Gastrocnemius medialis (tissue), 4 donors: ENCODE results near the gene CFAP210.

Experiments
- POLR2A ChIP-seq, 2 donors: fragments of 450-650 bp; IDR thresholded peaks; one replicate each; pipeline ENCODE4 v1.6.1; 2017; ENCODE audit warnings: antibody characterized with exemption in 2 of 2, mild to moderate bottlenecking in 2 of 2, moderate library complexity in 2 of 2
- TF ChIP-seq, protein P1 (sequence below), 5 experiments: fragments of 450-650 bp in 3 of 5; fragments of 200-600 bp in 2 of 5; sonication (generic) in 2 of 5; IDR thresholded peaks in 4 of 5; conservative IDR thresholded peaks in 1 of 5; 1 replicate in 4 of 5; 2 replicates in 1 of 5; pipeline ENCODE4 v1.5.1; 2016 to 2019; ENCODE audit warnings: antibody characterized with exemption in 5 of 5, mild to moderate bottlenecking in 3 of 5, moderate library complexity in 3 of 5

DNA sequence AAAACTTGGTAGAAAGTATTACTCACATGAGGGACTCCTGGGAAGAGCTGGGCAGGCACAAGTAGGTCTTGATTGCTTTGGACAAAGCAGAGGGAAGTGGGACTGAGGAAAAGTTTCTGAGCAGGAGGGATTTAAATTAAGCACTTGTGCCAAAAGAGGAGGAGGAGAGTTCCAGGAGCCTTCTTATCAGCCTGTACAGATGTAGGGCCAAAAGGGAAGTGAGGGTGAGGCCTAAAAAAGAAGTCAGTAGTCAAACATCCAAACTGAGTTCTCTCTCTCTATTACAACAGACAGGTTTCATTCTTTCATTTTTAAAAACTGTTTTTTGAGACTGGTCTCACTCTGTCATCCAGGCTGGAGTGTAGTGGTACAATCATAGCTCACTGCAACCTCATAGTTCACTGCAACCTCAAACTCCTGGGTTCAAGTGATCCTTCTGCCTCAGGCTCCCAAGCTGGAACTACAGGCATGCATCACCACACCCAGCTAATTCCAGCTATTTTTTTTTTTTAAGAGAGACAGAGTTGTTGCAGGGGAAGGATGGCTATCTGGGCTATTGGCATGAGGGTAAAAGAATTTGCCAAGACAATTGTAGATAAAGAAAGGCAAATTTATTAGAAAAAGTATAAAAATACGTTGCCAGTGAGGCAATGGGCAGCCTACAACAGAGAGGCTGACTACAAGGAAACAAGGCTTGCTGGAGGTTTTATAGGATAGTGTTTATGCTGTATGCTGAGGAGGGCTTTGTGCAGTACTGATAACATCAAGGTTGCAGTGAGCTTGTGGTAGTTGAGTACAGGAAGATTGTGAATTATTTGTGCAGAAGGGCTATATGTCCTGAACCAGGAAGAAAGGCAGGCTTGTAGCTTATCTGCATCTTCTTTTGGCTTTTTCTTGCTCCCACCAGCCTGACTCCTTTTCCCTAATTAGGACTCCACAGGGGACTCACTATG is 29.0 kb downstream of the CFAP210 start:
- no peak for TF ChIP-seq POLR2A (IDR thresholded peaks at IDR 0.05)
- TF ChIP-seq, protein P1, sequence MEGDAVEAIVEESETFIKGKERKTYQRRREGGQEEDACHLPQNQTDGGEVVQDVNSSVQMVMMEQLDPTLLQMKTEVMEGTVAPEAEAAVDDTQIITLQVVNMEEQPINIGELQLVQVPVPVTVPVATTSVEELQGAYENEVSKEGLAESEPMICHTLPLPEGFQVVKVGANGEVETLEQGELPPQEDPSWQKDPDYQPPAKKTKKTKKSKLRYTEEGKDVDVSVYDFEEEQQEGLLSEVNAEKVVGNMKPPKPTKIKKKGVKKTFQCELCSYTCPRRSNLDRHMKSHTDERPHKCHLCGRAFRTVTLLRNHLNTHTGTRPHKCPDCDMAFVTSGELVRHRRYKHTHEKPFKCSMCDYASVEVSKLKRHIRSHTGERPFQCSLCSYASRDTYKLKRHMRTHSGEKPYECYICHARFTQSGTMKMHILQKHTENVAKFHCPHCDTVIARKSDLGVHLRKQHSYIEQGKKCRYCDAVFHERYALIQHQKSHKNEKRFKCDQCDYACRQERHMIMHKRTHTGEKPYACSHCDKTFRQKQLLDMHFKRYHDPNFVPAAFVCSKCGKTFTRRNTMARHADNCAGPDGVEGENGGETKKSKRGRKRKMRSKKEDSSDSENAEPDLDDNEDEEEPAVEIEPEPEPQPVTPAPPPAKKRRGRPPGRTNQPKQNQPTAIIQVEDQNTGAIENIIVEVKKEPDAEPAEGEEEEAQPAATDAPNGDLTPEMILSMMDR (IDR thresholded peaks at IDR 0.05 in 4 of 5, conservative IDR thresholded peaks at IDR 0.05 in 1 of 5), result no peak
